Measurements from ENCODE around the gene LMNA.

LMNA gene

GRCh38 chr1:156150333-156151011, 36.0 kb downstream of the LMNA start:
- H3K27ac ChIP-seq (ENCODE audit: low read depth in 2 of 2, low read length in 2 of 2) = peak overlapping the region in 1 of 2 donors; percentile 48
- no peak overlapping the region for H3K9ac ChIP-seq (ENCODE audit: low read depth in 1 of 2, low read length in 2 of 2)
- H3K36me3 ChIP-seq (ENCODE audit: control insufficient read depth in 2 of 2, insufficient read depth in 2 of 2, low read length in 2 of 2) = no peaks in the 10 kb centered on the region
- H3K4me3 ChIP-seq (ENCODE audit: low read length in 2 of 2) = peak overlapping the region in 1 of 2 donors; percentile 31
- peaks cover 17 to 28% of the 10 kb centered on the region in 2 donors for H3K4me1 ChIP-seq (ENCODE audit: control insufficient read depth in 2 of 2, insufficient read depth in 2 of 2, low read length in 2 of 2)
- no peaks in the 10 kb centered on the region for H3K27me3 ChIP-seq (ENCODE audit: control insufficient read depth in 2 of 2, insufficient read depth in 2 of 2, low read length in 2 of 2)
- no peaks in the 10 kb centered on the region for H3K9me3 ChIP-seq (ENCODE audit: control insufficient read depth in 2 of 2, low read length in 2 of 2)

DNA sequence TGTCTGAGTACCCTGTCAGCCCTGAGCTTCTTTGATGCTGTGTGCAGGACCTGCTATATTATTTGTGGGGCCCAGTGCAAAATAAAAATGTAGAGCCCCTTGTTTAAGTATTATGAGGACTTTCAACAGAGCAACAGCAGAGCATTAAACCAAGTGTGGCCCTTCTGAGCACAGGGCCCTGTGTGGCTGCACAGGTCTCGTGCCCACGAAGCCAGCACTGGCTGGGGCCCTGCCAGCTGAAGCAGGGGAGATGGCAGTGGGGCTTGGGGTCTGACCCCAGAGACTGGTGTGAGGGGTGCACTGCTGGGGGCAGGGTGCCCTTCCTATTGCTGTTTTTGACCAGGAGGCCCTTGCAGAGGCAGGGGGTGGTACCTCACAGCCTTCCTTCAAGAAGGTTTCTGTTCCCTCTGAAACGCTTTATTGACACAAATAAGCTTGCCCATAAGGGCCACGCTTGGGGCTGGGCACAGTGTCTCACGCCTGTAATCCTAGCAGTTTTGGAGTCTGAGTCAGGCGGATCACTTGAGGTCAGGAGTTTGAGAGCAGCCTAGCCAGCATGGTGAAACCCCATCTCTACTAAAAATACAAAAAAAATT, 36.7 kb downstream of the LMNA start:
- Histone ChIP-seq H3K27ac (ENCODE audit: low read depth in 2 of 2, low read length in 2 of 2) (peak overlapping the region in 1 of 2 donors; percentile 48), H3K36me3 (ENCODE audit: control insufficient read depth in 2 of 2, insufficient read depth in 2 of 2, low read length in 2 of 2) (no peaks in the 10 kb centered on the region), H3K9me3 (ENCODE audit: control insufficient read depth in 2 of 2, low read length in 2 of 2) (no peaks in the 10 kb centered on the region), H3K4me1 (ENCODE audit: control insufficient read depth in 2 of 2, insufficient read depth in 2 of 2, low read length in 2 of 2) (peaks cover 13 to 25% of the 10 kb centered on the region in 2 donors), H3K27me3 (ENCODE audit: control insufficient read depth in 2 of 2, insufficient read depth in 2 of 2, low read length in 2 of 2) (no peaks in the 10 kb centered on the region), H3K4me3 (ENCODE audit: low read length in 2 of 2) (no peak overlapping the region), H3K9ac (ENCODE audit: low read depth in 1 of 2, low read length in 2 of 2) (no peak overlapping the region)

GRCh38 chr1:156152628-156153027, 38.1 kb downstream of the LMNA start:
- H3K4me3 ChIP-seq (ENCODE audit: low read length in 2 of 2) = no peak overlapping the region
- no peak overlapping the region for H3K27ac ChIP-seq (ENCODE audit: low read depth in 2 of 2, low read length in 2 of 2)
- no peak overlapping the region for H3K9ac ChIP-seq (ENCODE audit: low read depth in 1 of 2, low read length in 2 of 2)
- H3K27me3 ChIP-seq (ENCODE audit: control insufficient read depth in 2 of 2, insufficient read depth in 2 of 2, low read length in 2 of 2) = no peaks in the 10 kb centered on the region
- peaks cover 4 to 16% of the 10 kb centered on the region in 2 donors for H3K4me1 ChIP-seq (ENCODE audit: control insufficient read depth in 2 of 2, insufficient read depth in 2 of 2, low read length in 2 of 2)
- H3K9me3 ChIP-seq (ENCODE audit: control insufficient read depth in 2 of 2, low read length in 2 of 2) = no peaks in the 10 kb centered on the region
- no peaks in the 10 kb centered on the region for H3K36me3 ChIP-seq (ENCODE audit: control insufficient read depth in 2 of 2, insufficient read depth in 2 of 2, low read length in 2 of 2)

DNA sequence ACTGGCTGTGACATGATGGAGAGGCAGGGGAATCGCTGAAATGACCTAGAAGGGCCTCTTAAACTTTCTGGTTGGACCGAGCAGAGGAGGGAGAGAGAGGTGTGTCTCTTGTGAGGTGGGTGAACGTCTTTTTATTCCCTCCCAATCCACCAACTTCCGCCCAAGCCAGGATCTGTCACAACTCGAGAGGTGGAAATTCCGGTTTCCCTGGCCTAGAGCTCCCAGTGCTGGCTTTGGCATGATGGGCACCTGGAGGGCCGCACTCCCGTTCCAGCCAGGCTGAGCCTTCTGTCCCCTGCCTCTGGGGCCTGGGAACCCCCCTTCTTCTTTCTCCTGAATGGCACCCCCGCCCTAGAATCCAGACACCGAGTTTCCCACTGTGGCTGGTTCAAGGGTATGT, 38.9 kb downstream of the LMNA start, which contains the start of gene SEMA4A:
Gene SEMA4A, plus strand, starts transcription at position 224 of the 400 bp plus-strand sequence. CDS start 994 bp downstream, outside the sequence.
- Histone ChIP-seq H3K27me3 (ENCODE audit: control insufficient read depth in 2 of 2, insufficient read depth in 2 of 2, low read length in 2 of 2) (no peaks in the 10 kb centered on the region), H3K4me1 (ENCODE audit: control insufficient read depth in 2 of 2, insufficient read depth in 2 of 2, low read length in 2 of 2) (peaks cover 4 to 16% of the 10 kb centered on the region in 2 donors), H3K36me3 (ENCODE audit: control insufficient read depth in 2 of 2, insufficient read depth in 2 of 2, low read length in 2 of 2) (no peaks in the 10 kb centered on the region), H3K4me3 (ENCODE audit: low read length in 2 of 2) (peak within 1 kb of the TSS; percentile 14 to 22), H3K27ac (ENCODE audit: low read depth in 2 of 2, low read length in 2 of 2) (peak within 1 kb of the TSS; percentile 28 to 61), H3K9me3 (ENCODE audit: control insufficient read depth in 2 of 2, low read length in 2 of 2) (no peaks in the 10 kb centered on the region), H3K9ac (ENCODE audit: low read depth in 1 of 2, low read length in 2 of 2) (peak within 1 kb of the TSS; percentile 17 to 31)

- Histone ChIP-seq H3K9ac (ENCODE audit: low read depth in 1 of 2, low read length in 2 of 2) (peak overlapping the region in 1 of 2 donors; percentile 47), H3K36me3 (ENCODE audit: control insufficient read depth in 2 of 2, insufficient read depth in 2 of 2, low read length in 2 of 2) (no peaks in the 10 kb centered on the region), H3K4me3 (ENCODE audit: low read length in 2 of 2) (peak overlapping the region; percentile 14 to 53), H3K27me3 (ENCODE audit: control insufficient read depth in 2 of 2, insufficient read depth in 2 of 2, low read length in 2 of 2) (no peaks in the 10 kb centered on the region), H3K27ac (ENCODE audit: low read depth in 2 of 2, low read length in 2 of 2) (peak overlapping the region in 1 of 2 donors; percentile 61), H3K9me3 (ENCODE audit: control insufficient read depth in 2 of 2, low read length in 2 of 2) (no peaks in the 10 kb centered on the region), H3K4me1 (ENCODE audit: control insufficient read depth in 2 of 2, insufficient read depth in 2 of 2, low read length in 2 of 2) (peaks cover 4 to 16% of the 10 kb centered on the region in 2 donors)
Measured at GRCh38 chr1:156154317-156154749, 39.8 kb downstream of the LMNA start.

GRCh38 chr1:156155756-156156510, 41.4 kb downstream of the LMNA start:
- H3K36me3 ChIP-seq (ENCODE audit: control insufficient read depth in 2 of 2, insufficient read depth in 2 of 2, low read length in 2 of 2) = no peaks in the 10 kb centered on the region
- H3K27ac ChIP-seq (ENCODE audit: low read depth in 2 of 2, low read length in 2 of 2) = no peak overlapping the region
- peaks cover 4 to 15% of the 10 kb centered on the region in 2 donors for H3K4me1 ChIP-seq (ENCODE audit: control insufficient read depth in 2 of 2, insufficient read depth in 2 of 2, low read length in 2 of 2)
- no peaks in the 10 kb centered on the region for H3K27me3 ChIP-seq (ENCODE audit: control insufficient read depth in 2 of 2, insufficient read depth in 2 of 2, low read length in 2 of 2)
- no peak overlapping the region for H3K9ac ChIP-seq (ENCODE audit: low read depth in 1 of 2, low read length in 2 of 2)
- peak overlapping the region in 1 of 2 donors; percentile 40 for H3K4me3 ChIP-seq (ENCODE audit: low read length in 2 of 2)
- no peaks in the 10 kb centered on the region for H3K9me3 ChIP-seq (ENCODE audit: control insufficient read depth in 2 of 2, low read length in 2 of 2)

GRCh38 chr1:156157506-156157905, 43.0 kb downstream of the LMNA start:
- H3K27ac ChIP-seq (ENCODE audit: low read depth in 2 of 2, low read length in 2 of 2) = peak overlapping the region in 1 of 2 donors; percentile 38
- H3K9me3 ChIP-seq (ENCODE audit: control insufficient read depth in 2 of 2, low read length in 2 of 2) = no peaks in the 10 kb centered on the region
- no peak overlapping the region for H3K4me3 ChIP-seq (ENCODE audit: low read length in 2 of 2)
- H3K36me3 ChIP-seq (ENCODE audit: control insufficient read depth in 2 of 2, insufficient read depth in 2 of 2, low read length in 2 of 2) = no peaks in the 10 kb centered on the region
- H3K27me3 ChIP-seq (ENCODE audit: control insufficient read depth in 2 of 2, insufficient read depth in 2 of 2, low read length in 2 of 2) = no peaks in the 10 kb centered on the region
- peaks cover 6 to 12% of the 10 kb centered on the region in 2 donors for H3K4me1 ChIP-seq (ENCODE audit: control insufficient read depth in 2 of 2, insufficient read depth in 2 of 2, low read length in 2 of 2)
- no peak overlapping the region for H3K9ac ChIP-seq (ENCODE audit: low read depth in 1 of 2, low read length in 2 of 2)

DNA sequence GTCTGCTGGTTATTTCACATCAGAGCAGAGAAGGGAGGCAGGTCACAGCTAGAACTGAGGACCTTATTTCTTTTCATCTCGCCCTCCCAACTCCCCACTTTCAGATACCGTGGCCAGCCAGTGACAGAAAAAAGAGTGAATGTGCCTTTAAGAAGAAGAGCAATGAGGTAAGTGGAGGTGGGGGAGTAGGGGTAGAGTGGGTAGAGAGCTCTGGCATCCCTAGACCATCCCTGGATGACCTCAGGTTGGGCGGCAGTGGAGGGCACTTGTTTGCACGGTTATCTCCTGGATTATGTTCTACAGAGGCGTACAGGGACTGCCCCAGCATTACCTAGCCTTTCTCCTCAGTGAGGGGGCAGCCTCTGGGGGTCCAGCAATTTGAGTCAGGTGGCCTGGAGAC, 43.5 kb downstream of the LMNA start:
- Histone ChIP-seq H3K36me3 (ENCODE audit: control insufficient read depth in 2 of 2, insufficient read depth in 2 of 2, low read length in 2 of 2) (no peaks in the 10 kb centered on the region), H3K9ac (ENCODE audit: low read depth in 1 of 2, low read length in 2 of 2) (no peak overlapping the region), H3K4me3 (ENCODE audit: low read length in 2 of 2) (no peak overlapping the region), H3K27ac (ENCODE audit: low read depth in 2 of 2, low read length in 2 of 2) (peak overlapping the region in 1 of 2 donors; percentile 38), H3K9me3 (ENCODE audit: control insufficient read depth in 2 of 2, low read length in 2 of 2) (no peaks in the 10 kb centered on the region), H3K27me3 (ENCODE audit: control insufficient read depth in 2 of 2, insufficient read depth in 2 of 2, low read length in 2 of 2) (no peaks in the 10 kb centered on the region), H3K4me1 (ENCODE audit: control insufficient read depth in 2 of 2, insufficient read depth in 2 of 2, low read length in 2 of 2) (peaks cover 6 to 12% of the 10 kb centered on the region in 2 donors)

- H3K4me3 ChIP-seq (ENCODE audit: low read length in 2 of 2) = peak overlapping the region; percentile 35 to 62
- H3K27ac ChIP-seq (ENCODE audit: low read depth in 2 of 2, low read length in 2 of 2) = peak overlapping the region; percentile 14 to 52
- H3K36me3 ChIP-seq (ENCODE audit: control insufficient read depth in 2 of 2, insufficient read depth in 2 of 2, low read length in 2 of 2) = no peaks in the 10 kb centered on the region
- no peaks in the 10 kb centered on the region for H3K9me3 ChIP-seq (ENCODE audit: control insufficient read depth in 2 of 2, low read length in 2 of 2)
- H3K4me1 ChIP-seq (ENCODE audit: control insufficient read depth in 2 of 2, insufficient read depth in 2 of 2, low read length in 2 of 2) = peaks cover 2% of the 10 kb centered on the region in 2 donors
- peak overlapping the region in 1 of 2 donors; percentile 34 for H3K9ac ChIP-seq (ENCODE audit: low read depth in 1 of 2, low read length in 2 of 2)
- no peaks in the 10 kb centered on the region for H3K27me3 ChIP-seq (ENCODE audit: control insufficient read depth in 2 of 2, insufficient read depth in 2 of 2, low read length in 2 of 2)
Measured at GRCh38 chr1:156160000-156160742, 45.7 kb downstream of the LMNA start.

Data from mucosa of rectum (tissue), 2 donors.